ENCODE measurements around the gene FAM219B. TPM values are rescaled to one million over a fixed set of nuclear protein-coding genes. Genes with fewer than 3 reads are reported as not detected.
A peak's percentile ranks its signal among the peaks of the same experiment; 100 is the strongest.

Gene FAM219B
- total and polyA plus RNA-seq, 10 of the 15 experiments (the other 5 are each of a cell fraction or from before 2014, with no cell fraction given): 7.6 to 53.2 (median 29.4) TPM

DNA sequence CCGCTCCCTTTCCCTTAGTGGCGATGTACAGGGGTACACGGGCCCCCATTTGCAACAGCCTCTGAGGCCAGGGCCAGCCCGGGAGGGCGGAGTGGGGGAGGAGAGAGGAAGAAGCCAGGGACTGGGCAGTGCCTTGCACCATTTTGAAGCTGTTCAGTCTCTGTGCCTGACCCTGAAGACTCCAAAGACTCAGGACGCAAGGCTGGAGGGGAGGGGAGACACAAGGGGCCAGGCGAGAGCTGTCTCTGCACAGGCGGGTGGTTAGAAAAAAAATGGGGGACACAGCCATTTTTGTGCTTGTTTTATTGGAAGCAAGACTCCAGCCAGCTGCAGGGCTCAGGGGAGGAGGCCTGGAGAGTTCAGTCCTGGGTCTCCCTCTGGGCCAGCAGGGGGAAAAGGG, 48.4 kb upstream of the FAM219B start:
- Histone ChIP-seq H3K4me1 (ENCODE audit: control insufficient read depth, insufficient read depth, low read length) (peaks cover 25% of the 10 kb centered on the region), H3K79me2 (ENCODE audit: control insufficient read depth, insufficient read depth, low read length) (no peaks in the 10 kb centered on the region; the same call in 1 of the 2 replicates), H3K9me3 (replicated peaks; ENCODE audit: control insufficient read depth, insufficient read depth, low read length) (no peaks in the 10 kb centered on the region), H3K4me3 (no peak overlapping the region), H4K20me1 (ENCODE audit: control insufficient read depth, insufficient read depth) (no peaks in the 10 kb centered on the region), H3K27me3 (replicated peaks in 1 of 2; ENCODE audit: control insufficient read depth in 2 of 2, insufficient read depth in 2 of 2, low read length in 1 of 2) (peaks cover 8 to 15% of the 10 kb centered on the region in 2 experiments), H2AFZ (ENCODE audit: control insufficient read depth, low read depth, low read length) (no peak overlapping the region), H3K36me3 (ENCODE audit: control insufficient read depth in 2 of 2, insufficient read depth in 2 of 2, low read length in 1 of 2) (no peaks in the 10 kb centered on the region), H3K27ac (ENCODE audit: control insufficient read depth, insufficient read depth) (no peak overlapping the region), H3K9ac (ENCODE audit: control insufficient read depth, insufficient read depth, low read length) (no peak overlapping the region), H3K4me2 (ENCODE audit: control insufficient read depth, insufficient read depth) (peak overlapping the region; percentile 88; the same call in 1 of the 2 replicates)
- FAIRE-seq: no peak
- ChIA-PET POLR2A (interaction anchor here (0.7 kb wide), 1 partner anchor 339 kb away, joined by 3 read pairs; no protein-coding TSS in a partner anchor), SMC1A (ENCODE audit: uncharacterized antibody, unreplicated experiment) (interaction anchor here (1.6 to 1.9 kb wide), 2 partner anchors 33 to 53 kb away, joined by 4 to 5 read pairs; no protein-coding TSS in a partner anchor), CTCF (interaction anchor here (0.7 to 4.0 kb wide), 10 partner anchors 33 to 249 kb away, joined by 3 to 22 read pairs (median 4); no protein-coding TSS in a partner anchor), RAD21 (ENCODE audit: unreplicated experiment) (interaction anchor here (0.9 to 1.2 kb wide), 2 partner anchors 184 to 264 kb away, joined by 3 read pairs; no protein-coding TSS in a partner anchor)
- no TSS peak for BruUV-seq (replicated peaks)
- TF ChIP-seq BRCA1 (IDR thresholded peaks at IDR 0.05; ENCODE audit: low read depth, low read length) (no peak), TCF7 (IDR thresholded peaks at IDR 0.05; ENCODE audit: borderline replicate concordance) (no peak), SMAD1 (IDR thresholded peaks at IDR 0.05; ENCODE audit: low read depth, partially characterized antibody) (no peak), DPF2 (IDR thresholded peaks at IDR 0.05) (no peak), ZNF274 (IDR thresholded peaks at IDR 0.05; ENCODE audit: insufficient read depth, insufficient read length) (no peak), RAD21 (IDR thresholded peaks at IDR 0.05; ENCODE audit: insufficient read depth, low read depth, low read length) (no peak), ZSCAN29 (IDR thresholded peaks at IDR 0.05) (no peak), EZH2 (IDR thresholded peaks at IDR 0.05; ENCODE audit: borderline replicate concordance, control insufficient read depth, low read depth, low read length) (no peak), SKIL (IDR thresholded peaks at IDR 0.05; ENCODE audit: low read depth, poor library complexity, severe bottlenecking) (no peak), ZBTB11 (CRISPR knock-in tag; IDR thresholded peaks at IDR 0.05) (no peak)
- DNase-seq (ENCODE audit: low read depth, low spot score): no peak
- WGBS (ENCODE audit: insufficient coverage, insufficient replicate concordance, low lambda C conversion rate, missing lambda C conversion rate): 78% methylated on average over 8 of the region's 8 CpGs
- in situ Hi-C loops (cut with MboI) (no loop called here), intact Hi-C loops (cut with micrococcal nuclease; ENCODE audit: unreplicated experiment) (loop anchor here (5.0 kb wide), 2 partner anchors 52 to 247 kb away; partner anchors contain the start of gene C15orf39)
- no peak for ATAC-seq

Data from GM12878 (cell line).